Pulmonary artery endothelial cell (primary cell): ENCODE results near the gene ANKRD17. TPM values are rescaled to one million over a fixed set of nuclear protein-coding genes. Genes with fewer than 3 reads are reported as not detected.
"Not testable (repeated sequence)": the region's sequence is repeated elsewhere in the genome, so short reads cannot be mapped to it uniquely, and the experiment has no call there.

Source experiments
- DNase-seq: peaks from one replicate; pipeline ENCODE4 v3.0.0-alpha.2; 2011; ENCODE audit warnings: low read depth, low spot score
- total RNA-seq: library from RNA; depleted of rRNA; stranded (reverse); fragments of >200 nt; gene quantifications from 2 replicates; pipeline ENCODE4 v1.2.3, GENCODE V29; 2014

ANKRD17 gene
- total RNA-seq, 1 donor from 2014 or later, result 48.4 TPM

DNA sequence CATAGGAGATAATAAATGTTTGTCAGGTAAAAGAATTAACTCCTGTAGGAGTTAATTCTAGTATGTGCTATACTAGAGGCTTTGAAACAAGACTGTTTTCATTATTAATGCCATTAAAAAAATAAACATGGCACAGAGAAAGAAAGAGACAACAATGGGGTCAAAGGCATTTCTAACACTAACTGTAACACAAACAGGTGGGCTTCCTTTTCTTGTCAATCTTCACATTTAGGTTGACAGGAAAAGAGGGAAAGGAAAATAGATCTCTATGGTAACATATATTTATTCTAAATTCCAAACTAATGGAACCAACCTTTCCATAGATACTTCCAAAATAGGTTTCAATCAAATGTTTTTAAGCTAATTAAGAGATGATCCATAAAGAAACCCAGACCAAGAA is 9.8 kb downstream of the ANKRD17 start:
- DNase-seq, result no peak

DNA sequence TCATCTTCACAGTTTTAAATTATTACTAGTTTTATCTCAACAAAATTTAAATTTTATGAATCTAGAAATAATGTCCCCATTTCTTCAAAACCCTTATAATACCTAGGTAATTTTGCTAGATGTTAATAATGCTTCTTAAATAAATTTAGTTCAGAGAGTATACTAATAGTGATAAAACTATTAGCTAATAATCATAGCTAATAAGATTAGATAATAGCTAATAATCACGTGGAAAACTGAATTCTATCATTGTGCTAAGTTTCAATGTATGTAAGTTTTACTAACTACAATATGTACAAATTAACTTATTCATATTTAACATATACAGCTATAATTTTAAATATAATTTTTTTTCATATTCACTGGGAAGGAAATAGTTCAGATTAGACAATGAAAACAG is 10.2 kb downstream of the ANKRD17 start:
- DNase-seq, result no peak

DNA sequence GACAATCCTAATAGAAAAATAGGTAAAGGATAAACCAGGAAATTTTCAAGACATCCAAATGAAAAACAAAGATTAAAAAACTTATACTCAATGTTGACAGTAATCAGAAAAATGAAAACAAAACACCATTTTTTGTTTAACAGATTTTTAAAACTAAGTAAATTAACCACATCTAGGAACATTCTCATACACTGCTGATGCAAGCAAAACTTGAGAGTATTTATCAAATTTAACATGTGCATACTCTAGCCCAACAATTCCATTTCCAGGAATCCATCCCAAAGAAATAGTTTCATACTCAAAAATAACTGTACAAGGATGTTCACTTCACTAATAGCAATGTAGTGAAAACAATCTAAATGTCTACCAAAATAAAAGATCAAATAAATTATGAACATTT is 11.5 kb downstream of the ANKRD17 start:
- DNase-seq, result no peak

DNA sequence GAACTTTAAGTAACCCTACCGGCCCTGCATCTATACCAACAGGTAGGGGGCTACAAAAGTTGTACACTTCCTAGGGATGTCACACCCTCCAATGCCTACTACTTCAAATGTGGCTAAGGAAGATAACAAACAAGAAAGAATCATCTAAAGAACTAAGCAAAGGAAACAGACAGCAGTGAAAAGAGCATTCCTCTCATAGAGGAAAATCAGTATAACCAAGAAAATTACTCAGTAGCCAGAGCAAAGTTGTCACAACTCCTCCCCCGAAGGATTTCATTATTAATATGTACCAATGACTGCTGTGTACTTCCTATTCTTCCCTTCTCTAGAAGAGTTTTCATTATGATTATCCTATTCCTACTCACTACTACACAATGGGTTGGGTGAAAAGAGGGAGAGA is 12.6 kb downstream of the ANKRD17 start:
- no peak for DNase-seq

- no peak for DNase-seq
Measured at GRCh38 chr4:73244945-73245601, 13.5 kb downstream of the ANKRD17 start.

DNA sequence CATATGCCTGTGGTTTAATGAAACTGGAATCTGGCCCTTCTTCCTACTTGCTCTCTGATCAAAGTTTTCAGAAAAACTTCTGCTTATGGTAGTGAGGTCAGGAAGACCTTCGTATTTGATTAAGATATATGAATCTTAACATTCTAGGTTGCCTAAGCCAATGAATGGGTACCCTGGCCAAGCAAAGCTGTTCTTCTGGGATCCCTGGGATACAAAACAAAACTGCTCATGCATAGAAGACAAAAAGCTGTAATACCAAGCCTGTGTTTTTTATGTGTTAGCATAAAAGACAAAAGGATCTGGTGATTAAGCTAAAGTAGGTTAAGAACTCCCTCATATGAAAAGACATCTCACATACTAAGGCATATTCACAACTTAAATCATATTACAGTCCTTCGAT is 21.6 kb downstream of the ANKRD17 start:
- DNase-seq, result no peak

DNA sequence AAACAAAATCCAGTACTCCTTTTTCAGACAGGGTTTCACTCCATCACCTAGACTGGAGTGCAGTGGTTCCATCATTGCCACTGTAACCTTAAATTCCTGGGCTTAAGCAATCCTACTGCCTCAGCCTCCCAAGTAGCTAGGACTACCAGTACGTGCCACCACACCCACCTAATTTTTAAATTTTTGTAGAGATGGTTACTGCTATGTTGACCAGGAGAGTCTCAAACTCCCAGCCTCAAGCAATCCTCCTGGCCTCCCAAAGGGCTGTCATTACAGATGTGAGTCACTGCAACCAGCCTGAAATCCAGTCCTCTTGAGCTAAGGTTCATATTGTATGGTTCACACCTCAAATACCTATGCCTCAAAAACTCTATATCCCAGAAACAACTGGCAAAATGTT is 22.4 kb downstream of the ANKRD17 start:
- DNase-seq, result no peak

DNA sequence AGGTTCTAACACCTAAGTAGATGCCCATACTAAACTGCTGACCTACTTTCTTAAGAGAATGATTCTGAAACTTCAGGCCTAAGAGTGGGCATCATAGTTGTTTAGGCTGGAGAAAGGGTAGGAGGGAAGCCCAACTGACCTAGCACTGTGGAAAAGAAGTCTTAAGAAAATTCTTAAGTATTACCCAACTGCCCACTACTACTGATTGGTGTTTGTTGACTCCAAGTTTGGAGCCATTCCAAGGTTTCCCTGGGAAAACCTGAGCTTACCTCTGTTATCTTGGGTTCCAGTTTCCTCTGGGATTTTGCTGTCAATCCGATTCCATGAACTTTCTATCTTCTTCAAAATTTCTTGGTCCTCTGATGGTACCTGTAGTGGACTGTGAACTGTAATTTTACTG is 23.9 kb downstream of the ANKRD17 start:
- no peak for DNase-seq

DNA sequence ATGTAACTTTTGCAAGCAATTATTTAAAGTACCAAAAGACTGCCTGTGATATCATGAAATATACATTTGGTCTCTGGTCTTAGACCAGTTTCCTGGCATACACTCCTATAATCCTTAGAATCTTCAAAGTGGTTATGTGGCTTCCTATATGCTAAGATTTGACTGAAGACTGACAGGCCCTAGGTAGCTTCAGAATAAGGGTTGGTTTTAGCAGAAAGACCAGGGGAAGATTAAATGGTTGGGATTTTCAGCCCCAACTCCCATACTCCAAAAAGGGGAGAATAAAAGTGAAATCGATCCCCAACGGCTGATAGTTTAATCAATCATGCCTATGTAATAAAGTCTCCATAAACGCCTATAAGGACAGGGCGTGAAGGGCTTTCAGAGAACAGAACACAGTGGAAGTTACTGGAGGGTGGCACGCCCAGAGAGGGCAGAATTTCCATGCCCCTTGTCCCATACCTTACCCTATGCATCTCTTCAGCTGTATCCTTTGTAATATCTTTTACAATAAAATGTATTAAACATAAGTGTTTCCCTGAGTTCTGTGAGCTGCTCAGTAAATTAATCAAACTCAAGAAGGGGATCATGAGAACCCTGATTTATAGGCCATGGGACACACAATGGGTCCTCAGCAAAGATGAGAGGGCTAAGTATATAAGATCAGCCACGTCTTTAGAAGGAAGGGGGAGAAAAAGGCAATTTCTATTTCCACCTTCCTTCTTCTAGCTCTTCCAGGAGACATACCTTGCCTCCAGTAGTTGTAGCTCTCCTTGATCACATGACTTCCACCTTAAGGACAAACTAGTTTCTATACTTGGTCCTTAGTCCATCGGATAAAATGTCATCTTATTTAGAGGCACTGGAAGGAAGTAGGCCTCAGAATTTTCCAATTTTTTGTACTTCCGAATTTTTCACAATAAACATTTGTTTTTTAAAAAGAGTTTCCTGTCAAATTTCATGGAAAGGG is 26.8 kb downstream of the ANKRD17 start:
- no peak for DNase-seq

- DNase-seq, result no peak
Measured at GRCh38 chr4:73230865-73231517, 27.6 kb downstream of the ANKRD17 start.

GRCh38 chr4:73228800-73229199 is 29.8 kb downstream of the ANKRD17 start:
- DNase-seq, result not testable (repeated sequence)

DNA sequence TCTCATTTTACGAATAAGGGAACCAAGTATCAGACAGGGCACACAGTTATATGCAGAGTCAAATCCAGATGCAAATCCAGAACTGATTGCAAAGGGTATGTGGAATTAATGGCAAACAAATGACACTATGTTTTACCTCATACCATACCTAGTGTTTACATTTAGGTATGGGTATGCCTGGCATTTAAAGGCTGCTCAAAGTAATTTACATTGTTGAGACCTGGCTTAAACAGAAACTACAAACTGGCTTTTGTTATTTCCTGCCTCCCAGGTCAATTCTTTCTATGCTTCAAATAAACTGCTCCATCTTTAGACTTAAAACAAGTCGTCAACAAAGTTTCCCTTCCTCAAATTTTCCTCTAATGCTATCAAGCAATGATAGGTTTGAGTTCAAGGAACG is 33.7 kb downstream of the ANKRD17 start:
- no peak for DNase-seq

- no peak for DNase-seq
Measured at GRCh38 chr4:73223258-73223650, 35.3 kb downstream of the ANKRD17 start.

GRCh38 chr4:73222466-73223257 is 35.9 kb downstream of the ANKRD17 start:
- DNase-seq, result peak; percentile 92

- DNase-seq, result no peak
Measured at GRCh38 chr4:73221734-73222133, 36.9 kb downstream of the ANKRD17 start.

DNA sequence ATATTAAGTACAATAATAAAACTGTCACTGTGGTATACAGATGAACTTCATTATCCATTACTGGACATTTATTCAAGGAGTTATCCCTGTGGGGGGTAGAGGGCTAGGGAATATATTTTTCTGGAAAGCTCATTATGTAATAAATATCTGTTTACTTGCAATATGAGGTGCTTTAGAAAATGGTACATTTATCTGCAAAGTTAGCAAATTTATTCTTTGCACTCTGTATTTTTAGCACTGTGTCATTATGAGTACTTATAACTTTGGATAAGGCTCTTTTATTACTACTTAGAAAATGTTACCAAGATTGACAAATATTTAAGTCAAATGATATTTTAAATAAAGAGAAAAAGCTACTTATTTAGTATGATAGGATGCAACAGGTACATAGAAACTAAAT is 37.8 kb downstream of the ANKRD17 start:
- DNase-seq, result no peak

DNA sequence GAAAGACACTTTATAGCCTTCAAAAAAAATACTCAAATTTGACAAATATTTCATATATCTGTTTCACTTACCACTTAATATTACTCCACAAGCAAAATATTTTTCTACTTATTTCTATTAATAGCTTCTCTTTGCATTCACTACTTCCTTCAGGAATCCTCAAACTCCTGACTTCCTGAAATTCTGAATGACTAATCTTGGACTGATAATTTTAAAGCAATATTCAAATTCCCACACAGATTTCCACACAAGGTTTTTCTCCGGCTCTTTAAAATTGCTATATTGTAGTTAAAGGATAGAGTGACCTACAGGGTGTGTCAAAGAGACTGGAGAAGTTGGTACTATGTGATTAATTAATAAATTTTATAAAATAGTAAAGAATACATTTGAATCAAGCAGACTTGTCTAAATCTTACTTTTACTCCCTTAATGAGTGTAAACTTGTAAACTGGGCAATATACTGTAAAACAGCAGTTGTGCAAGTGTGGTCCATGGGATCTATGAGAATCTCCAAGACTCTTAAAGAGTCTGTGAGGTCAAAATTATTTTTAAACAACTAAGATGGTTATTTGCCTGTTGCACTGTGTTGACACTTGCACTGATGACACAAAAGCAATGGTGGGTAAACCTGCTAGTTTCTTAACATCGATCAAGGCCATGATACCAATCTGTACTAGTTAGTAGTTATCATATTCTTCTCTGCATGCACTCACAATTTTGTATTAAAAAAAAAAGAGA is 44.5 kb downstream of the ANKRD17 start:
- DNase-seq, result peak; percentile 4

DNA sequence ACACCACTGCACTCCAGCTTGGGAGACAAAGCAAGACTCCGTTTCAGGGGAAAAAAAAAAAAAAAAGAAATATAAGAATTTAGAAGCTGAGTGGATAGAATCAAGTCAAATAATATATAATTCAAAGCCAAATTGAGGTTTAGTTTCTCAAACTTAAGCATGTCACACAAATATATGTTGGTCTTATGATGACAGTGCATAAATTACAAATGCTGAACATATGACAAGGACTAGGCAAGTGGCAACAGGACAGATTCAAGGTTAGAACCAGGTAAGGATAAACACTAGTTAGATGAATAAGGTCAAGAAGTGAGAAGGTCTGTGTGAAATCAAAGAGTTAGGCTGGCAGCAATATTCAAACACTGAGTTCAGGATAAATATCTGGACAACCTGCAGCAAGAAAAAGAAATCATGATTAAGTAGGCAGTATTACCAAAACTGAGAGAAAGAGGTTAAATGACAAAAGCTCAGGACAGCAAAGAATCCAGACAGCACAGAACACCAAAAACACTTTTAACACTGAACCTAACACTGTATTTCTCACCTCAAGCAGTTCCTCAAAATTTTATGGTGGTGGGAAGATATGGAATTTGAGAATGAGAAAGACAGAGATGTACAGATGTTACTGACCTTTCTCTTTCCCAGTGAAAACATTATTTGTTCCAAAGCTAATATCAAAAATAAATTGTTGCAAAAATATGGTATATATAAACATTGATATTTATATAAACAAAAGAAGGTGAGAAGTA is 45.4 kb downstream of the ANKRD17 start:
- DNase-seq, result no peak

- DNase-seq, result no peak
Measured at GRCh38 chr4:73211968-73212367, 46.6 kb downstream of the ANKRD17 start.

GRCh38 chr4:73208376-73208775 is 50.2 kb downstream of the ANKRD17 start:
- DNase-seq, result no peak
